Vagina (tissue), 2 donors: ENCODE measurements around the gene FGGY.

Experiments used
- CTCF ChIP-seq, 3 experiments: fragments of 450-650 bp in 2 of 3; fragments of 200-600 bp in 1 of 3; sonication (generic) in 1 of 3; IDR thresholded peaks; one replicate each; pipeline ENCODE4 v1.5.1; 2017 to 2019; ENCODE audit warnings: antibody characterized with exemption in 3 of 3, mild to moderate bottlenecking in 2 of 3, moderate library complexity in 2 of 3
- POLR2A ChIP-seq, 2 donors: fragments of 450-650 bp; IDR thresholded peaks; one replicate each; pipeline ENCODE4 v1.6.1; 2017; ENCODE audit warnings: antibody characterized with exemption in 2 of 2, mild to moderate bottlenecking in 2 of 2, moderate library complexity in 2 of 2
- POLR2AphosphoS5 ChIP-seq, 2 donors: sonication (generic); formaldehyde crosslinking; IDR thresholded peaks; one replicate each; pipeline ENCODE4 v1.9.0; 2017; ENCODE audit warnings: antibody characterized with exemption in 2 of 2, mild to moderate bottlenecking in 2 of 2, low read depth in 1 of 2; ENCODE audit not compliant: insufficient read depth in 1 of 2

DNA sequence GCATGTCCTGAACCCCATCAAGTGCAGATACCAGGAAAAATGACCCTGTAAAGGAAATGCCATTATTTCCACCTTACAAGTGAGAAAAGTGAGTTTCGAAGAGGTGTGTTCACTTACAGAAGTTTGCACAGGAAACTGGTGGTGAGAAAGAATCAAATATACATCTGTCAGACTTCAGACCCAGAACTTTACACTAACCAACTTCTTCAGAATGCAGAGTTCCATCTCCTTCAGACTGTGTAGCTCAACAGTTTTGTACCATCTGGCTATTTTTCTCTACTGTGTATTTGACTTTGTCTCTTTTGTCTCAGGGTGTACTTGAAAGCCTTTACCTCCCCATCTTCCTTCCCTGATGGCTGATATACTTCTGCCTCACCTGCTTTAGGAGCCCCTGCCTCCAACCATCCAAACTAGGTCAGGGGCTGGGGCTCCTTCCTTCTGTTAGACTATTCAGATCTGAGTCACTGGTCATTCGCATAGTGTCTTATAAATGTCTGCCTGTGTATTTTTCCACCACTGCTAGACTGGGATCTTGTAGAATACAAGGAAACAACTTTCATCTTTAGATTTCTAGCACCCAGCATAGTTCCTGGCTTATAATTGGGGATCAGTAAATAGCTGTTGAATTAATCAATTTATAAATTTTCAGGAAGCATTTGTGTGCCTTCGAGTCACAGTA is 247.9 kb downstream of the FGGY start:
- TF ChIP-seq CTCF (IDR thresholded peaks at IDR 0.05) (no peak), POLR2AphosphoS5 (IDR thresholded peaks at IDR 0.05; ENCODE audit: insufficient read depth in 1 of 2, low read depth in 1 of 2) (no peak), POLR2A (IDR thresholded peaks at IDR 0.05) (no peak)
